ENCODE results near the gene TMED5. TPM values are rescaled to one million over a fixed set of nuclear protein-coding genes. Genes with fewer than 3 reads are reported as not detected.

The TMED5 gene
- total RNA-seq, 1 donor from 2014 or later = 92.7 TPM

DNA sequence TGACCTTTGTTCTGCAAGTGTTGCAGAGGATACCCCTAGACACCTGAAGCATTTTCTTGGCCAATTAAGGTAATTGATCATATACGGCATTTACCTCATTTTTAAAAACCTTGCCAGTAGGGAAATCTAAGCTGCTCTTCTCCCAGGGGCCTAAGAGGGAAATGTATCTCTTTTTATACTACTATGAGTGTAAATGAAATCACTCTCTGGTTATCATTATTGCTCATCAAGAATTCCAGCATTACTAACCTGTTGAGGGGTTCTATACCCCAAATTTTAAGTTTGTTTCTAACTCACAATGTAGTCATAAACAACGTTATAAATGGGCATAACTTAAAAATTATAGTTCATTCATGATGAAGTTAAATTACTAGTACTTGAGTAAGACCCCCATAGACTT is 27.4 kb downstream of the TMED5 start:
- Histone ChIP-seq H3K9me3 (no peaks in the 10 kb centered on the region), H3K4me1 (no peaks in the 10 kb centered on the region), H3K4me3 (no peak overlapping the region), H3K36me3 (peaks cover 92% of the 10 kb centered on the region), H3K27ac (no peak overlapping the region), H3K27me3 (no peaks in the 10 kb centered on the region)
- ATAC-seq (no peak), DNase-seq (no peak)
- intact Hi-C loops (cut with DNase I) = no loop called here
- TF ChIP-seq, protein P1, sequence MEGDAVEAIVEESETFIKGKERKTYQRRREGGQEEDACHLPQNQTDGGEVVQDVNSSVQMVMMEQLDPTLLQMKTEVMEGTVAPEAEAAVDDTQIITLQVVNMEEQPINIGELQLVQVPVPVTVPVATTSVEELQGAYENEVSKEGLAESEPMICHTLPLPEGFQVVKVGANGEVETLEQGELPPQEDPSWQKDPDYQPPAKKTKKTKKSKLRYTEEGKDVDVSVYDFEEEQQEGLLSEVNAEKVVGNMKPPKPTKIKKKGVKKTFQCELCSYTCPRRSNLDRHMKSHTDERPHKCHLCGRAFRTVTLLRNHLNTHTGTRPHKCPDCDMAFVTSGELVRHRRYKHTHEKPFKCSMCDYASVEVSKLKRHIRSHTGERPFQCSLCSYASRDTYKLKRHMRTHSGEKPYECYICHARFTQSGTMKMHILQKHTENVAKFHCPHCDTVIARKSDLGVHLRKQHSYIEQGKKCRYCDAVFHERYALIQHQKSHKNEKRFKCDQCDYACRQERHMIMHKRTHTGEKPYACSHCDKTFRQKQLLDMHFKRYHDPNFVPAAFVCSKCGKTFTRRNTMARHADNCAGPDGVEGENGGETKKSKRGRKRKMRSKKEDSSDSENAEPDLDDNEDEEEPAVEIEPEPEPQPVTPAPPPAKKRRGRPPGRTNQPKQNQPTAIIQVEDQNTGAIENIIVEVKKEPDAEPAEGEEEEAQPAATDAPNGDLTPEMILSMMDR (IDR thresholded peaks at IDR 0.05) = no peak

DNA sequence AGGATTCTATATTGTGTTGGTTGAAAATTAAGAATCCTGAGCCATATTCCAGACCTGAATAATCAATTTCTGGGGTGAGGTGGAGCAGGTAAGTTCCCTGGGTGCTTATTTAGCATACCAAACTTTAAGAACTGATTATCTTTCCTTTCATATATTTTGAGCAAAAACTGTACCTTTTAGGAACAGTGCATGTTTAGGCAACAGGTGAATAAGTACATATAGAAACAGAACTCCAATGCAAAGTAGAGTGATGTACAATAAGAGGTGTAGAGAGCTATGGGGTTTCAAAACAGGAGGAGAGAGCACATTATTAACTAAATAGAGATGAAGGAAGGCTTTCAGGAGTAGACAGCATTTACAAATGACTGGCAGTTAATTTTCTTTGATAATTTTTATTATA is 28.7 kb downstream of the TMED5 start:
- Histone ChIP-seq H3K27ac (no peak overlapping the region), H3K36me3 (peaks cover 80% of the 10 kb centered on the region), H3K27me3 (no peaks in the 10 kb centered on the region), H3K9me3 (no peaks in the 10 kb centered on the region), H3K4me1 (no peaks in the 10 kb centered on the region), H3K4me3 (no peak overlapping the region)
- no peak for DNase-seq
- intact Hi-C loops (cut with DNase I) = no loop called here
- TF ChIP-seq, protein P1 (IDR thresholded peaks at IDR 0.05) = no peak
- no peak for ATAC-seq

DNA sequence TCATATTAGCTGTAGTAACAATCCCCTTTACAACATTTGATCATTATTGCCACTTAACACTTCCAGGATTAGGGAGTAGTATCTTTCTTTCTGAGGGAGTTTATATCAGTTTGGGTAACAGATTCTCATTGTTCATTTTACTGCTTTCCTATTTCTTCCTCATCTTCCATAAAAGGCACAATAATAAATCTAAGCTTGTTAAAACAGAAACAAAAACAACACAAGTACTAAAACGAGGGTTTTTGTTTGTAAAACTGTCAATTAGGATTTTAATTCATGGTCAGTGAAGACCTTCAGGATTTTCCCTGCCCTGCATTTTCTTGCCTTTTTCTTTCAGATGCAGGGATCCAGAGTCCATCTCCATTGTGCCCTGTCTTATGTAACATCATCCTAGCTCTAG is 29.5 kb downstream of the TMED5 start:
- intact Hi-C loops (cut with DNase I) = no loop called here
- TF ChIP-seq, protein P1 (IDR thresholded peaks at IDR 0.05) = no peak
- peaks cover 72% of the 10 kb centered on the region for H3K36me3 ChIP-seq

DNA sequence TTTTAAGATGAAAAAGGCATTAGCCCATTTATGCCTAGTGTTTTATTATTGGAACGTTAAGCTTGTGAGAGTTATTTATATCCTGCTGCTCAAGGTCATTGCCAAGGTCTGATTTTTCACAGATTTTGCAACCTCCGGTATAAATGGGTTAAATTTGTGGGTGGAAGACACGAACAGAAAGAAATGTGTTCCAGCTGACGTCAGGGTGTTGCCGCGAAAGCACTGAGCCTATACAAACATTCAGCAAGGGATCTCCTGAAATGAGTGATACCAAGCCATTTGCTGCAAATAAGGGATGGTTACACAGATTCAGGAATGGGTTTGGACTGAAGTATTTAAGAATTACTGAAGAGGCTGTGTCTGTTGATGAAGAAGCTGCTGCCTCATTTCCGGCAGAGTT is 32.2 kb downstream of the TMED5 start:
- intact Hi-C loops (cut with DNase I) = no loop called here
- H3K4me3 ChIP-seq = no peak overlapping the region
- TF ChIP-seq, protein P1 (IDR thresholded peaks at IDR 0.05) = no peak
- no peak overlapping the region for H3K27ac ChIP-seq
- DNase-seq = no peak
- no peaks in the 10 kb centered on the region for H3K9me3 ChIP-seq
- ATAC-seq = no peak
- H3K36me3 ChIP-seq = peaks cover 46% of the 10 kb centered on the region
- H3K27me3 ChIP-seq = no peaks in the 10 kb centered on the region
- no peaks in the 10 kb centered on the region for H3K4me1 ChIP-seq

More for the DNA sequence above, 29.5 kb downstream of the TMED5 start:
- no peak for DNase-seq
- no peak for ATAC-seq
- H3K9me3 ChIP-seq = no peaks in the 10 kb centered on the region
- no peaks in the 10 kb centered on the region for H3K4me1 ChIP-seq
- H3K4me3 ChIP-seq = no peak overlapping the region
- no peak overlapping the region for H3K27ac ChIP-seq
- no peaks in the 10 kb centered on the region for H3K27me3 ChIP-seq

DNA sequence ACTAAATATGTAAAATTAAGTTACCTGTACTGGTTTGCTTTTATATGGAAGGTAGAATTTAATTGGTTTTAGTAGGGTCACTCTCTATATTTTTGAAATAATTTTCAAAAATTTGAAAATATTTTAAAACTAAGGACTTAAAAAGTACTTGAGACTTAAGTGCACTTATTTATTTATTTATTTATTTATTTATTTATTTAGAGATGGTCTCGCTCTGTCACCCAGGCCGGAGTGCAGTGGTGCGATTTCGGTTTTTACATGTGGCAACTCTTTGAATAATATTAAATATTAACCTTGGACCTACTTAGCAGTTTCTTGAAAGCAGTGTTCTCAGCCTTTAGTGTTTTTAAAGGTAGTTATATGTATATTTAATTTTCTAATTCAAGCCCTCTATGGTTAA is 36.4 kb downstream of the TMED5 start:
- Histone ChIP-seq H3K4me1 (no peaks in the 10 kb centered on the region), H3K4me3 (no peak overlapping the region), H3K27ac (no peak overlapping the region), H3K27me3 (no peaks in the 10 kb centered on the region), H3K36me3 (peaks cover 10% of the 10 kb centered on the region), H3K9me3 (no peaks in the 10 kb centered on the region)
- intact Hi-C loops (cut with DNase I) = no loop called here
- TF ChIP-seq, protein P1 (IDR thresholded peaks at IDR 0.05) = no peak
- ATAC-seq = no peak
- no peak for DNase-seq

DNA sequence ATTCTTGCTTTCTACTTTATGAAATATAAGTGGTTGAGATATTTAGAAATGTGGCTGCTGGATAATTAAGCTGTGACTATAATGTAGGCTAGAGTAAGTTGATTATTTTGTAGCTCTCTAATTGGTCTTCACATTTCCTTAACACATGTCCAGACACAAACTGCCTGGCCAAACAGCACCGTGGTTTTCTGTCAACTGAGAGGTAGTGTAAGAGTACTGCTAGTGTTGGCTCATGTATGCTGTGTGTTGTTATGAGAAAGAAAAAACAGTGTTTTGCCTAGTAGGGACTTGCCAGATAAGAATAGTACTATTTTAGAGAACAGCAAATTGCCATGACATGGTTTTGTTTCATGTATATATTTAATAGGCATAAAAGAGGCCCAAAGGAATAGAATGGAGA is 37.1 kb downstream of the TMED5 start:
- DNase-seq = no peak
- Histone ChIP-seq H3K36me3 (peaks cover 4% of the 10 kb centered on the region), H3K27me3 (no peaks in the 10 kb centered on the region), H3K4me3 (no peak overlapping the region), H3K9me3 (no peaks in the 10 kb centered on the region), H3K27ac (no peak overlapping the region), H3K4me1 (no peaks in the 10 kb centered on the region)
- ATAC-seq = no peak
- intact Hi-C loops (cut with DNase I) = no loop called here
- TF ChIP-seq, protein P1 (IDR thresholded peaks at IDR 0.05) = no peak

All from upper lobe of right lung (tissue), 1 donor.